OCI-LY7 (cell line): ENCODE results near the gene INSIG1. TPM values are rescaled to one million over a fixed set of nuclear protein-coding genes. Genes with fewer than 3 reads are reported as not detected.

Experiments
- BruUV-seq: library from RNA; stranded (reverse); fragments of 400-500 nt; replicated peaks from 2 replicates; lab custom pipeline; 2021; lab: Mats Ljungman, UMichigan
- CTCF ChIA-PET: fragments of 300-600 bp; sonication (Branson Sonifier 250); formaldehyde crosslinking; loops from one replicate; lab custom pipeline; 2022; ENCODE audit warnings: antibody characterized with exemption; ENCODE audit not compliant: unreplicated experiment; lab: Charles Lee
- POLR2A ChIA-PET: fragments of 300-600 bp; sonication (Branson Sonifier 250); formaldehyde crosslinking; loops from one replicate; lab custom pipeline; 2022; ENCODE audit warnings: antibody characterized with exemption; lab: Charles Lee
- DNase-seq: peaks from one replicate; pipeline ENCODE4 v3.0.0-alpha.2; 2015; ENCODE audit warnings: low spot score
- H2AFZ ChIP-seq: fragments of 200-600 bp; sonication (generic), shearing (Covaris generic); 2 replicates; pipeline ENCODE4 v1.6.1; 2014; ENCODE audit warnings: mild to moderate bottlenecking, antibody characterized with exemption, low read length, moderate library complexity
- H3K27ac ChIP-seq: fragments of 200-600 bp; sonication (generic); 2 replicates; pipeline ENCODE4 v1.5.1; 2014; ENCODE audit warnings: mixed run types, low read depth, mild to moderate bottlenecking, moderate library complexity, low read length, inconsistent platforms; ENCODE audit not compliant: poor library complexity, severe bottlenecking
- H3K36me3 ChIP-seq: fragments of 200-600 bp; sonication (generic); 2 replicates; pipeline ENCODE4 v1.6.1; 2014; ENCODE audit warnings: mild to moderate bottlenecking, antibody characterized with exemption, low read length, moderate library complexity, mixed read lengths; ENCODE audit not compliant: insufficient read depth
- H3K4me1 ChIP-seq: fragments of 200-600 bp; sonication (generic); 2 replicates; pipeline ENCODE4 v1.5.1; 2014; ENCODE audit warnings: mild to moderate bottlenecking, low read length; ENCODE audit not compliant: insufficient read depth, poor library complexity, severe bottlenecking
- H3K4me2 ChIP-seq: fragments of 200-600 bp; sonication (generic); 2 replicates; pipeline ENCODE4 v1.6.1; 2014; ENCODE audit warnings: mild to moderate bottlenecking, low read length
- H3K4me3 ChIP-seq: fragments of 200-600 bp; sonication (generic); 2 replicates; pipeline ENCODE4 v1.5.1; 2014; ENCODE audit warnings: mild to moderate bottlenecking, low read depth, low read length; ENCODE audit not compliant: poor library complexity, severe bottlenecking
- H3K79me2 ChIP-seq: fragments of 200-600 bp; sonication (generic); 2 replicates; pipeline ENCODE4 v1.6.1; 2016; ENCODE audit warnings: low read depth, mild to moderate bottlenecking, low read length, moderate library complexity, mixed read lengths; ENCODE audit not compliant: insufficient read depth
- H3K9me2 ChIP-seq: fragments of 200-600 bp; sonication (generic); 2 replicates; pipeline ENCODE4 v1.6.1; 2016; ENCODE audit warnings: mild to moderate bottlenecking, low read length, mixed read lengths; ENCODE audit not compliant: insufficient read depth
- H3K9me3 ChIP-seq: fragments of 200-600 bp; sonication (generic); 2 replicates; pipeline ENCODE4 v1.6.1; 2014; ENCODE audit warnings: mild to moderate bottlenecking, mixed run types, low read length, mixed read lengths
- H4K20me1 ChIP-seq: fragments of 200-600 bp; sonication (generic); 2 replicates; pipeline ENCODE4 v1.6.1; 2014; ENCODE audit warnings: mild to moderate bottlenecking, antibody characterized with exemption, low read length, moderate library complexity, mixed read lengths; ENCODE audit not compliant: insufficient read depth
- EZH2phosphoT487 ChIP-seq: fragments of 200-600 bp; sonication (generic); IDR thresholded peaks from 2 replicates; pipeline ENCODE4 v1.6.1; 2018; ENCODE audit warnings: low read depth, borderline replicate concordance, mild to moderate bottlenecking, mixed run types, antibody characterized with exemption, low read length, moderate library complexity, mixed read lengths
- intact Hi-C: fragments of 100-400 bp; cut with micrococcal nuclease; formaldehyde crosslinking; loops from one replicate; pipeline ENCODE4 v1.10.0; 2022; ENCODE audit not compliant: unreplicated experiment
- total RNA-seq, 2 experiments: library from RNA; depleted of rRNA in 1 of 2; stranded (reverse); fragments of >200 nt in 1 of 2; shearing (Covaris generic) in 1 of 2; gene quantifications; 2 replicates each; pipeline ENCODE4 v1.2.3, GENCODE V29; 2014 to 2022
- TF ChIP-seq, protein P1 (sequence below): fragments of 200-600 bp; sonication (generic); conservative IDR thresholded peaks from 2 replicates; pipeline ENCODE4 v1.5.1; 2014; ENCODE audit warnings: mild to moderate bottlenecking, antibody characterized with exemption, low read length, moderate library complexity, mixed read lengths

The INSIG1 gene
- total RNA-seq, 2 experiments from 2014 or later = 122 to 164 TPM

DNA sequence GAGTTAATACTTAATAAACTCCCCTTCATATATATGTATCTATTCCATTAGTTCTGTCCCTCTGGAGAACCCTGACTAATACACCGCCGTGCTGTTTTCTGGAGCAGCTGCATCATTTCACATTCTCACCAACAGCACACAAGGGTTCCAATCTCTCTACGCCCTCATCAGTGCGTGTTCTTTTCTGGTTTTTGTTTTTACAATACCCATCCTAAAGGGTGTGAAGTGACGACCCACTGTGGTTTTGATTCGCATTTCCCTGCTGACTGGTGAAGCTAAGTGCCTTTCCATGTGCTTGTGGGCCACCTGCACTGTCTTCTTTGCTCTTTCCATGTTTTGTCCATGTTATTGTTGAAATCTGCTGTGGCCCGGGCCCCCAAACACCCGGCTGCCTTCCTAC, 11.0 kb upstream of the INSIG1 start:
- Histone ChIP-seq H2AFZ (no peak overlapping the region), H3K4me1 (peaks cover 10% of the 10 kb centered on the region), H3K79me2 (no peaks in the 10 kb centered on the region), H3K4me3 (no peak overlapping the region), H3K9me3 (no peaks in the 10 kb centered on the region), H3K9me2 (no peaks in the 10 kb centered on the region), H3K4me2 (no peak overlapping the region), H4K20me1 (no peaks in the 10 kb centered on the region), H3K36me3 (no peaks in the 10 kb centered on the region), H3K27ac (no peak overlapping the region)
- no peak for DNase-seq
- no peak for TF ChIP-seq EZH2phosphoT487
- TF ChIP-seq, protein P1, sequence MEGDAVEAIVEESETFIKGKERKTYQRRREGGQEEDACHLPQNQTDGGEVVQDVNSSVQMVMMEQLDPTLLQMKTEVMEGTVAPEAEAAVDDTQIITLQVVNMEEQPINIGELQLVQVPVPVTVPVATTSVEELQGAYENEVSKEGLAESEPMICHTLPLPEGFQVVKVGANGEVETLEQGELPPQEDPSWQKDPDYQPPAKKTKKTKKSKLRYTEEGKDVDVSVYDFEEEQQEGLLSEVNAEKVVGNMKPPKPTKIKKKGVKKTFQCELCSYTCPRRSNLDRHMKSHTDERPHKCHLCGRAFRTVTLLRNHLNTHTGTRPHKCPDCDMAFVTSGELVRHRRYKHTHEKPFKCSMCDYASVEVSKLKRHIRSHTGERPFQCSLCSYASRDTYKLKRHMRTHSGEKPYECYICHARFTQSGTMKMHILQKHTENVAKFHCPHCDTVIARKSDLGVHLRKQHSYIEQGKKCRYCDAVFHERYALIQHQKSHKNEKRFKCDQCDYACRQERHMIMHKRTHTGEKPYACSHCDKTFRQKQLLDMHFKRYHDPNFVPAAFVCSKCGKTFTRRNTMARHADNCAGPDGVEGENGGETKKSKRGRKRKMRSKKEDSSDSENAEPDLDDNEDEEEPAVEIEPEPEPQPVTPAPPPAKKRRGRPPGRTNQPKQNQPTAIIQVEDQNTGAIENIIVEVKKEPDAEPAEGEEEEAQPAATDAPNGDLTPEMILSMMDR = no peak
- intact Hi-C loops = no loop called here
- POLR2A ChIA-PET = interaction anchor here (1.1 kb wide), 1 partner anchor 11 kb away, joined by 4 read pairs; no protein-coding TSS in a partner anchor
- CTCF ChIA-PET = no interaction called here
- no TSS peak for BruUV-seq

DNA sequence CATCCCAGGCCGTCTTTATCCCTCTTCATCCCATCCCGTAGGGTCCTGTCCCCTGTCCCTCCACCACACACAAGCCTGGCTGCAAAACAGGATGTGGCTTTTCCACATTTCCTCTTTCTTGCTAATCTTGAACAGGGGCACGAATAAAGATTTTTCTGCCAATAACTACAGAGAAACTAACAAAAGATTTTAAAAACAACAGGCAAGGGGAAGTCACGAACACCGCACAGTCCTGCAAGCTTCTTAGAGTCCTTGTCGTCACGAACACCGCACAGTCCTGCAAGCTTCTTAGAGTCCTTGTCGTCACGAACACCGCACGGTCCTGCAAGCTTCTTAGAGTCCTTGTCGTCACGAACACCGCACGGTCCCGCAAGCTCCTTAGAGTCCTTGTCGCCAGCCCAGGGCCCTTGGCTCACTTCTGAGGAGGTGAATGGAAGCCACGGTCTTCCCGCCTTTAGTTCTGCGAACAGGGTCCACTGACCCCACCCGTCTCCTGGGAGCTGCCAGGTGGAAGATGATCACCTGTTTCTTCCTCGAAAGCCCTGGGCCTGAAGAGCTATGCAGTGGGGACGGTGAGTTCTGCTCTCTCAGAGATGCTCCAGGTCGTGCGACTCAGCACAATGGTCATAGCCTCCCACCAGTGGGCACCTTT, 10.3 kb upstream of the INSIG1 start:
- Histone ChIP-seq H3K4me3 (no peak overlapping the region), H2AFZ (no peak overlapping the region)
- intact Hi-C loops = no loop called here

DNA sequence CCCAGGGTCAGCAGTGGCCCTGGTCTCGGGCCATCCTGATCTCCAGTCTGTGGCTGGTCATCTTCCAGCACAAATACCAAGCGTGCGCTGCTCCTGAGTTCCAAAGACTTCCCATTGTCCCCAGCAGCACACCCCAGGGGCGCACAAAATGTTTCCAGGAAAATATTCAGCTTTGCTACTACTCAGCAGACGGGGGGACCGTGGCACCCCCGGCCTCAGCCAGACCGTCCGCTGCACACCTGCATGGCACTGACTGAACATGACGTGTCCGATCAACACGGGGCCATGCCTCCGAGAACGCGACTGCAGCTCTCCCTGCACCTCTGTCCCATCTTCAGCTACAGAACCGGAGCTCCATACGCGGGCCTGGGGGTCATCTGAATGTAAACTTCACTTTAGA, 9.6 kb upstream of the INSIG1 start:
- ChIA-PET POLR2A (interaction anchor here (1.1 kb wide), 1 partner anchor 12 kb away, joined by 4 read pairs; no protein-coding TSS in a partner anchor), CTCF (no interaction called here)
- no peaks in the 10 kb centered on the region for H4K20me1 ChIP-seq
- H3K36me3 ChIP-seq = no peaks in the 10 kb centered on the region
- intact Hi-C loops = no loop called here
- H3K4me1 ChIP-seq = peaks cover 4% of the 10 kb centered on the region
- no peak overlapping the region for H3K27ac ChIP-seq
- H3K9me2 ChIP-seq = no peaks in the 10 kb centered on the region
- TF ChIP-seq EZH2phosphoT487 = no peak
- TF ChIP-seq, protein P1 = no peak
- H2AFZ ChIP-seq = no peak overlapping the region
- H3K4me2 ChIP-seq = no peak overlapping the region
- no TSS peak for BruUV-seq
- no peak overlapping the region for H3K4me3 ChIP-seq
- no peaks in the 10 kb centered on the region for H3K9me3 ChIP-seq
- no peaks in the 10 kb centered on the region for H3K79me2 ChIP-seq
- no peak for DNase-seq

More for the DNA sequence above, 10.3 kb upstream of the INSIG1 start:
- BruUV-seq = no TSS peak
- Histone ChIP-seq H3K9me2 (no peaks in the 10 kb centered on the region), H3K4me2 (no peak overlapping the region), H3K79me2 (no peaks in the 10 kb centered on the region), H3K27ac (no peak overlapping the region), H4K20me1 (no peaks in the 10 kb centered on the region), H3K9me3 (no peaks in the 10 kb centered on the region), H3K4me1 (peaks cover 9% of the 10 kb centered on the region), H3K36me3 (no peaks in the 10 kb centered on the region)
- POLR2A ChIA-PET = interaction anchor here (1.1 kb wide), 1 partner anchor 12 kb away, joined by 4 read pairs; no protein-coding TSS in a partner anchor
- CTCF ChIA-PET = no interaction called here
- no peak for TF ChIP-seq EZH2phosphoT487
- no peak for DNase-seq
